CMK (cell line): Measurements from ENCODE around the gene ATF3.

Experiments used
- DNase-seq: peaks from one replicate; pipeline ENCODE4 v3.0.0-alpha.2; 2010; ENCODE audit warnings: low read depth

Gene ATF3

DNA sequence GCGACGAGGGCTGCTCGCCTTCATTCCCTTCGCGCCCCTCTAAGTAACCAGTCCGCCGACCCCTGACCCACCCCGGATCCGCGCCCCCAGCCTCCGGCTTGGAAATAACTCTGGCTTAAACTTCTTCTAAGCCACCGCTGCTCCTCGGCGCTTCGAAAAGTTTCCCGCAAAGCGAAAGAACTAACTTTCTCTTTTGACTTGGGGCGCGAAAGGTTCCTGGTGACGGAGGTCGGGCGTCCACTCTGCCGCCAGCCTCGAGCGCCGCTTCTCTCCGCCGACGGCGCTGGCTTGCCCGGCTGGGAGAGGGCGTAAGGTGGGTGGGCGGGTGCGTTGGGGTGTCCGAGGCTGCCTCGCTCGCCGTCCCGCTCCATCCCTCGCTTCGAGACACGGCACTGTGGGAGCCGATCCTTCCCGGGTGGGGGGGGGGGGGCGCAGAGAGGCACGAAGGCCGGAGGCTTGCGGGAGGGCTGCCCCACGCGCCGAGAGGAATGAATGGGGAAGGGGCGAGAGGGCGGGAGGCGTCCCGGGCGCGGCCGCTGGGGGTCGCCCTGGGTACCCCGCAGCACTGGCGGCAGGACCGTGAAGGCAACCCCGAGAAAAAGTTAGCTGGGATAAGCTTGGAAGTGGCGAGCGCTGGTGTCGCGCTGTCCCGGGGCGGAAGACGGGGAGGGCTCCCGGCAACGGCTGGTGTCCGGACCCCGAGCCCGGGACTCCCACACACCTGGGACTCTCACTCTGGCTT, 569 bp downstream of the ATF3 start:
- no peak for DNase-seq

DNA sequence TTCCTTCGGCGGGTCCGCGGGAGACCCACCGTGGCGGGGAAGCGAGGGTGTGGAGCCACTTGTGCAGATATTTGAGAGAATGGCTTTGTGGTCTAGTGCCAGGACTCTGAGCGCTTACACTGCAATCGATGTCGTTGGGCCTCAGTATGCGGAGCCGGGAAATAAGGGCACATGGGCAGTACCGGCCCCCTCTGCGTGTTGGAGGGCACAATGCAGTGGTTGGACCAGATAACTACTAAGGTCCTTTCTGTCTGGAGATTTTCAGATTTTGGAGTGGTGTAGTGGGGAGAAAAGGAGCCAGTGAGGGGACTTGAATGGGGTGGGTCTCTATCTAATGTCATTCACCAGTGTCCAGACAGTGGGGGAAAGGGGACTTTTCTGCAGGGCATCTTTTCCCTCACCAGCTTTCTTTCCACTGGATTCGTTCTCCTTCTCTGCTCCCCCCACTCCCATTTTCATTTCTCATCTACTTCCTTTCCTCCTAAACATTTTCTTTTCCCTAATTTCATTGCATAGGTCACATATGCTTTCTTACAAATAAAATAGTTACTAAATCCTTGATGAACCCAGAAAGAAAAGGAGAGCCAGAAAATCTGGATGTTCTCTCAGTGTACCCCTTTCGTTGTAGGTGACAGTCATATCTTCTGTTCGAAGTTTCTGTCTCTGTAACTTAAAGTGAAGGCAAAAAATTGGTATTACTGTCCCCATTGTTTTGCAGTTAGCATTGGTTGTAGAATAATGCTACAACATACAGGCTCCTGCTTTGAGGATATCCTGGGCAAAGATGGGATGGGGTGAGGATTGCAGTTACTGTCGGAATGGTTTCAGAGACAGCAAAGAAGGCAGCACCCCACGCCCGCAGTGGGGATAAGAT, 1.4 kb downstream of the ATF3 start:
- no peak for DNase-seq

DNA sequence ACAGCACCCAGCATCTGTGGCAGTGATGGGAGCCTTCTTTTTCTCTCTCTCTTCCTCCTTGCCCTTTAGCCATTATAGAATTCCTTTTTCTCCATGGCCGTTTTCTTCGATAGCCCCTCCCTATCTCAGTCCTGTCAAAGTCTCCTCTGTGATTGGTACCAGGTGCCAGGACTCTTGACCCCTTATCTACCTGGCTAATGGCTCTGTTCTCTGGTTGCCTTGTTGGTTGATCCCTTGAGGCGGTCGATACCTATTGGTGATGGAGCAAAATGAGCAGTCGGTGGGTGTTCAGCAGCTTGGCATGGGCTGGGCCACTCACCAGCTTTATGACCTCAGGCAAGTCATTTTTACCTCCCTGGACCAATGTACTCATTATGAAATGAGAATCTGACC, 2.0 kb downstream of the ATF3 start:
- DNase-seq, result no peak

DNA sequence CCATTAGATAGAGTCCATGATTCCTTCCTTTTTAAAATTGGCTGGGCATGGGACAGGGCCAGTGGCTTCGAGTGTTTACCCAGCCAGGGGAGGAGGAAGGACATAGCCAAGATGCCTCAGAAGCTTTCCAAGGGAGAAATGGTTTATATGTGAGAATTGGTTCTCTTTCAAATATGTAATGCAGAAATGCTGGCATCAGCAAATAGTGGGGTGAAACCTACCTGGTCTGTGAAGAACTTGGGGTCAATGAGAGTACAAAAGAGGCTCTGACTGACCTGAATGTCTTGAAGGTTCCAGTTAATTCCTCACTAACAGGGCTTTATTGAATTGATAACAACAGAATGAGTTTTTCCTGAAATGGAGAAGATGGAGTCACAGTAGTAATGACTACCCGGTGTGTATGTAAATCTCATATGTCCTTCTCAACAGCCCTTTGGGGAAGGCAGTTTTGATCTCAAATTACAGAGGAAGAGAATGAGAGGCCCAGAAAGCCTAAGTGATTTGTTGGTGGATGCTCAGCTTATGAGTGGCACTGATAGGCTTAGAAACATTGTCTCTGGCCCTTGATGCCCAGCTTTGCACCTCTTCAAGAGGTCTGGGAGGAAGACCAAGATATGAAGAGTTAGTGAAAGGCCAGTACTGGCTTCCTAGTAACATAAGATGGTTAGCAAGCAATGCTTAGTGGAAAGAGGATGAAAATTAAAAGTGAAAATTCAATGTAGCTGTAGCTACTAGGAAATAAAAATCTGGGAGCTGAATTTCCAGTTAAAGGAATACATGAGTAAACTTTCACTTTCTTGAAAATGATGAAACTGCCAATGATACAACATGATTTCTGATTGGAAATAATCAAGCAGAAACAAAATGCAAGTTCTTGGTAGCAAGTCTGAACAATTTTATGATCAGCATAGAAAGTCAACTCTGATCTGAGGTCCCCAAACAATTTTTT, 2.7 kb downstream of the ATF3 start:
- DNase-seq, result no peak

DNA sequence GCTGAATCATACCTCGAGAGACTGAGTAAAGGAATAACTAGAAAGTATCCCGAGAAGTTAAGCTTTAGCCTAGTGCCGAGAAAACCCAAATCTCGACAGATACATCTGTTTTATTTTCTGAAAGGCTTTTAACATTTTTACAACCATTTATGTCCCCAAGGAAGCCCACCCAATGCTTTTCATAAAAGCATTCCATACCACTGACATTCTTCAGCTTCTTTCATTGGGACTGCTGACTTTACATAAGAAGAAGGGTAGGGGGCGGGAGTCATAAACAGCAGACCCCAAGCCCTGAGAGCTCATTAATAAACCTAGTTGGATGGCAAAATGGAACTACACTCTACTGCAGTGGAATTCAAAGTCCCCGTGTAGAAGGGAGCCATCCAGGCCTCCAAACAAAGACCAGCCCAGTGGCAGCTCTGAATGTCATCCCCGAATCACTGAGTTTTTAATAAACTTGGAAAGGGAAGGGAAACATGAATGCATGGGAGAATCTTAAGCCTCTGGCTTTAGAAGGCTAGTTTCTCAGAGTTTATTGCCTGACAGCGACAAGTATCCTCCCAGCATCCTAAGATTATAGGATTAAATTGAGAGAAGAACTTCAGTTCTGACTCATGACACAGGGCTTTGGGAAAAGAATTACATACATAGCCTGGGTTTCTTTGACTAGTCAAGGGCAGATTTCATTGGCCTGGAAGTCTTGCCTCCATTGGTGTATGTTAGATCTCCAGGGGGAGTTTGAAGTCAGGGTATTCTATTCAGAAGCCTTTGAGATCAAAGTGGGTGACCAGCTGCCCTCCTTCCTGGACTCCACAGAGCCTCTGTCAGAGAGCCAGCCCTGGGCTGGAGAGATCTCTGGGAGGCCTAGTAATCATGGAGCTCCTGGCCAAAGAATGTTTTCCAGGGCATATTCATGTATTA, 3.7 kb downstream of the ATF3 start:
- no peak for DNase-seq

DNA sequence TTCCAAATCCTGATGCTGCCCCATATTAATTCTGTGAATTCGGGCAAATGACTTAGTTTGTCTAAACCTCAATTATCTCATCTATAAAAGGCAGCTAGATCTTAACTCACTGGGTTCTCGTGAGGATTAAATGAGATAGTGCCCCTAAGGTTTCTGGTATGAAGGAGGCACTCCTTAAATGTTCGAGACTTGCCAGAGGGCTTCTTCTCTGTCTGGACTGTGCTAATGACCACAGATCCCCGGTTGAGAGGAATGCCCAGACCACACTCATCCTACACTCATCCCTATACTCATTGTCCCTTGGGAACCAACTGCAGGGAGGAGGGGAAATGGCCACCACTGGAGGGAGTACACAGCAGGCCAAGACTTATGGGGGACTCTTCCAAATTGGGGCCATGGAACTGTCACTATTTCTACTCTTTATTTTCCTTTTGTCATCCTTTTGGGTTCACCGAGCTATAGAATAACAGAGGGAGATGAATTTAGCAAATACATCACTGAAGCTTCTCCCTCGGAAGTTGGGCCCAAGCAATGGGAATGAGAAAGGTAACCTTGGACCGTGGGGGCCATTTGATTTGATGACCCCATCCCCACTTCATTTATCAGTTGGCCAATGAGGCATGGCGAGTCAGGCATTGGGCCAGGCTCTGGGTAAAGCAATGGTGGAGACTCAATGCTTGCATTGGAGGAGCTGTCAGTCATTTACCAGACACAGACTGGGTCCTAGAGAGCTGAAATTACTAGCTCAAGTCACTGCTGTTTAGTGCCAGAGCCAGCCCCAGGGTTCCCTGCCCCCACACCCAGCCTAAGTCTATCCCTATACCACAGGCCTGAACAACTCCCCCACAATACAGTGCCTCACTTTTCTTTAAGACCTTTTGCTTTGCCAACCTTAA, 5.1 kb downstream of the ATF3 start:
- DNase-seq, result no peak

DNA sequence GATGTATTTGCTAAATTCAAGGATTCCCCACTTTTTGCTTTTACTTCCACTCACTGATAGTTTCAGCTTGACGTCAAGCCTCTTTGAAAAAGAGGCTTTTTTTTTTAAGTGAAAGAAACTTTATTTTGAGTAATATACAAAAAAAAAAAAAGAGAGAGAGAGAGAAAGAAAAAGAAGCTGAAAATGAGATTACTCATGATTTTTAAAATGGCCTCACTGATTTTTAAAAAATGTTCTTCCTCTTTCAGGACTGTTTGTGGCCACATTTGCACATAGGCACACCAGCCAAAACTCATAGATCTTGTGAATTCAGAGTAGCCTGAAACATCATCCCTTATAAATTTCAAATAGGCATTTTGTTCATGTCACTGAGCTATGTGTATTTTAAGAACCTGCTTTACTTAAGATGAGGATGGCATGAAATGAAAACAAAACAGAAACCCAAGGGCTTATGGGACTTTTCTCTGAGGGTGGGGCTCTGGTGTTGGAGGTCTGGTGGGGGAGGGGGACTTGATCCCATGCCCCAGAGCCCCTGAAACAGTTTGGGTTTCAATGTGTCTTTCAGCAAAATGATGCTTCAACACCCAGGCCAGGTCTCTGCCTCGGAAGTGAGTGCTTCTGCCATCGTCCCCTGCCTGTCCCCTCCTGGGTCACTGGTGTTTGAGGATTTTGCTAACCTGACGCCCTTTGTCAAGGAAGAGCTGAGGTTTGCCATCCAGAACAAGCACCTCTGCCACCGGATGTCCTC, 6.1 kb downstream of the ATF3 start:
- no peak for DNase-seq

DNA sequence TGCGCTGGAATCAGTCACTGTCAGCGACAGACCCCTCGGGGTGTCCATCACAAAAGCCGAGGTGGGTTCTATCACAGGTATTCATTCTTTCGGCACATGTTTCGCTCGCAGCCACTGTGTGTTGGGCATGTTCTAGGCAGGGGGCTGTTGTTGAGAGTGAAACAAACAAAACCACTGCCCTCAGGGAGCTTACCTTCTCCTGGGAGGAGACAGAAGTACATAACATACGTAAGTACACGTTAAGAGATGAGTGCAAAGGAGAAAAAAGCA, 6.6 kb downstream of the ATF3 start:
- no peak for DNase-seq

DNA sequence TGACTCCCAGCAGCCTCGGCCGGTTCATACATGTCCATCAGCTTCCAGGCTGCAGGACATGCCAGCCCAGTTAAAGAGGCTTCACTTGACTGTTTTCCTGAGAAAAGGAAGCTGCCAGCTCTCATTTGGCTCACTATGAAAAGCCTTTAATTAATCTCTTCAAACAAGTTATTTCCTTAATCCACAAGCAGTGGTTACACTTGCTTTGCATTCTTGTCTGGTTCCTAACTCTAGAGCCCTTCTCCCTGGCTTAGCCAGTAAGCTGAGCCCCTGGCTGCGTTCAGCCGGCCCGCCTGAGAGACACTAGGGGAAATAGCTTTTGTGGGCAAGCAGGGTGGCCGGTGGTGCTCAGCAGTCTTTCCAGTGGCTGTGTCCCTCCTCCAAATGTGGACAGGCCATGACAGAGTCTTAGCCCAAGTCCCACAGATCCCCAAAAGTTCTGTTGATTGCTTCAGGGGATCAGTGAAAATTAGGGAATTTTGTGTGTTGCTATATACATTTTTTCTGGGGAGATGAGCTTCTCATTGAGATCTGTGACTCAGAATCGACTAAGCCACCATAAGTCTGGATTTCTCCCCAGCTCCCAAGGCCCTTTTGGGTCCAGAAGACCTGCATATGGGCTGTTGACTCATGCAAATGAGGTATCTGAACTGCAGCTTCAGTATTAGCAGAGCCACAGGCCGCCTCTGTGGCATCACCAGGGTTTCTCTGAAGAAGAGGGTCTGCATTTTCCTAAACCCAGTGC, 10.1 kb downstream of the ATF3 start:
- DNase-seq, result no peak

DNA sequence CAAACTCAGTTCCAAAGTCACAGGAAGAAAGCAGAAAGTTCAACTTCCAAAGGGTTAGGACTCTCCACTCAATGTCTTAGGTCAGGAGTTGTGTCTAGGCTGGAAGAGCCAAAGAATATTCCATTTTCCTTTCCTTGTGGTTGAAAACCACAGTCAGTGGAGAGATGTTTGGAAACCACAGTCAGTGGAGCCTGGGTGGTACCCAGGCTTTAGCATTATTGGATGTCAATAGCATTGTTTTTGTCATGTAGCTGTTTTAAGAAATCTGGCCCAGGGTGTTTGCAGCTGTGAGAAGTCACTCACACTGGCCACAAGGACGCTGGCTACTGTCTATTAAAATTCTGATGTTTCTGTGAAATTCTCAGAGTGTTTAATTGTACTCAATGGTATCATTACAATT, 11.7 kb downstream of the ATF3 start:
- DNase-seq, result no peak

DNA sequence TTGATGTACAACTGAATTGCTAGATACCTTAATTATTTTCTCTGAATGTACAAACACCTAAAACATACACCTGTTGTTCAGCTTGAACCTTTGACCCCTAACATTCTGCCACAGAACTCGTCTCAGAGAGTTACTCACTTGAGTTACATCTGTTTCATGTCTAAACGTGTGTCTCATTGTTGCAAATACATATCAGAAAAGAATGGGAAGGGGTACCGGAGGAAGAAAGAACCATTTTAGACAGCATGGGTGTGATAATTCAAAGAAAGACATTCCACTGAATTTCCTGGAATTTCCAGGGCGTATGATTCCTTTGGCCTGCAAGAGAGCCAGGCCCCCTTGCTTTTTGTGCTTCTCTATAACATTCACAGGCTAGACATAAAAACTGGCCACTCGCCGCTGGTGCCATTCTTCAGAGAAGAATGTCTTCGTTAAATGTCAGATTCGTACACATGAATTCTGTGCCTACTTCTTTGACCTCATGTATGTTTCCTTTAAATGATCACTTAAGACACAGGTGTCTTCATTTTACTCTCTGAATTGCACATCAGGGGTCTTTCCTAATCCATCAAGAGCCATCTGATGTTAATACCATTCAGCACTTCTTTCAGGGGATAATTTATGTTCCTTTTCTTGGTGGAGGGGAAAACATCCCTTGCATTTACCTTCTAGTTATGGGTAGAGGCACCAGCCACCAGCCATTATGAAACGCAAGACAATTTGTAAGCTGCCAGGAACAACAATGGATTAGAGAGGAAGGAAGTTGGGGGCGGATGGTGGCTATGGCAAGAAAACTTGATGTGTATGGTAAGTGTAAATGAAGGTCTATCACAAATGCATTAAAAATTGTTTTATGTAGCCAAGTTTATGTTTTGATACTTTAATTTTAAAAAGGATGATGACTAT, 12.7 kb downstream of the ATF3 start:
- DNase-seq, result no peak

DNA sequence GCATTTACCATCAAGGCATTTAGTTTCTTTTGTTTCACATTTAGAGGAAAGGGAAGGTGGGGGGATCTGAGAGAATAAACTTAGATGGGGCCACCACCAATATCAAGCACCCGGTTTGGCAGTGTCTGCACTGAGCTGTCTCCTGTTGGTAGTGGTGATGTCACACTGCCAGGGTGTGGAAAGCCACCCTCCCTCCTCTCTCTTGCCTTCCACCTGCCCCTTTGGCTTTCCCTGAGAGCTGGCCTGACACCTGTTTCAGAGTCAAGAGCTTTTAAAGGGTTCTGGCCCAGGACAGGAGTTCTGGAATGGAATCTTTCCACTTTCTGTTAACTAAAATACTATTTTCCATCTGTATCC, 13.4 kb downstream of the ATF3 start:
- no peak for DNase-seq

DNA sequence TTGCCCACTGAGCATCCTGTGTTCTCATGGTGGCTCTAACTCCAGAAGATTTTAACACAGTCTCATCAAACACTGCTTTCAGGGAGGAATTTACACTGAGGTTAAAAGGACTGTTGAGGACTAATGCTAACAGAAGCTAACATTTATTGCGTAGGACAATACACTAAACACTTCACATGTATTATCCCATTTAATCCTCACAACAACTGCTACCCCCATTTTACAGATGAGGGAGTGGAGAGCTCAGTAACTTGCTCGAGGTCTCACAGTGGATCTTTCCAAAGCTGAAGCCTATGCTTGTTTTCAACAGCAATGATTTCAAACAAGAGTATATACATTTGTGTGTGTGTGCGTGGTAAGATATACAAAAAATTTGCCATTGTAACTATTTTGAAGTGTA, 13.9 kb downstream of the ATF3 start:
- DNase-seq, result no peak

DNA sequence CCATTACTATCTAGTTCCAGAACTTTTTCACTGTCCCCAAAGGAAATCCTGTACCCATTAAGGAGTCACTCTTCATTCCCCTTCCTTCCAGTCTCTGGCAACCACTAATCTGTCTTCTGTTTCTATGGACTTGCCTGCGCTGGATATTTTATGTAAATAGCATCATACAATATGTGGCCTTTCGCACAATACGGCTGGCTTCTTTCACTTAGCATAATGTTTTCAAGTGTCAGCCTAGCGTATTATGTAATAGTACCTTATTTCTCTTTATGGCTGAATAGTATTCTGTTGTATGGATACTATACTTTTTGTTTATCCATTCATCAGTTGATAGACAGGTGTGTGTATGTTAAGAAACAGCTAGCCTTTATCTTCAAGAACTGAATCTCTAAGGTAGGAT, 14.3 kb downstream of the ATF3 start:
- no peak for DNase-seq

DNA sequence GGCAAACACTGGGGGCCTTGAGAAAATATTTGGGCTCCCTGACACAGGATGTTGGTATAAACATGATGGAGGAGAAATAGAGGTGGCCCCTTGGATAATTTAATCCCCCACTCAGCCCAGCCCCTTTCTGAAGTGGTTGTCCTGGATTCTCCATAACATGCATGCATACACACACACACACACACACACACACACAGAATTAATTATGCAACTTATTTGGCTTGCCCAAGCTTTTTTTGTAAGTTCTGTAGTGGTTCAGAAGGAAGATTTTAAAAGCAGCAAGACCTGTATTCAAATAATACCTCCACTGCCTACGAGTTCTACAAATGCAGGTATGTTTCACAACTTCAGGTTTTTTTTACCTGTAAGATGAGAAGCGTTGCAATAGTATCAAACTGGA, 15.0 kb downstream of the ATF3 start:
- DNase-seq, result no peak

DNA sequence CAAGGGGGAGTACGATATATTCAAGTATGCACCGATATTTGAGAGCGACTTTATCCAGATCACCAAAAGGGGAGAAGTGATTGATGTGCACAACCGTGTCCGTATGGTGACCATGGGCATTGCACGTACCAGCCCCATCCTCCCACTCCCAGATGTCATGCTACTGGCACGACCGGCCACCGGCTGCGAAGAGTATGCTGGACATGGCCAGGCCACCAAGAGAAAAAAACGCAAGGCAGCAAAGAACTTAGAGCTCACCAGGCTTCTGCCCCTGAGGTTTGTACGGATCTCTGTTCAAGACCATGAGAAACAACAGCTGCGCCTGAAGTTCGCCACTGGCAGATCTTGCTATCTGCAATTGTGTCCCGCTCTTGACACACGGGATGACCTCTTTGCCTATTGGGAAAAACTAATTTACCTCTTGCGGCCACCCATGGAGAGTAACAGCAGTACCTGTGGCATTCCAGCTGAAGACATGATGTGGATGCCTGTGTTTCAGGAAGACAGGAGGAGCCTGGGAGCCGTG, 16.5 kb downstream of the ATF3 start:
- no peak for DNase-seq

DNA sequence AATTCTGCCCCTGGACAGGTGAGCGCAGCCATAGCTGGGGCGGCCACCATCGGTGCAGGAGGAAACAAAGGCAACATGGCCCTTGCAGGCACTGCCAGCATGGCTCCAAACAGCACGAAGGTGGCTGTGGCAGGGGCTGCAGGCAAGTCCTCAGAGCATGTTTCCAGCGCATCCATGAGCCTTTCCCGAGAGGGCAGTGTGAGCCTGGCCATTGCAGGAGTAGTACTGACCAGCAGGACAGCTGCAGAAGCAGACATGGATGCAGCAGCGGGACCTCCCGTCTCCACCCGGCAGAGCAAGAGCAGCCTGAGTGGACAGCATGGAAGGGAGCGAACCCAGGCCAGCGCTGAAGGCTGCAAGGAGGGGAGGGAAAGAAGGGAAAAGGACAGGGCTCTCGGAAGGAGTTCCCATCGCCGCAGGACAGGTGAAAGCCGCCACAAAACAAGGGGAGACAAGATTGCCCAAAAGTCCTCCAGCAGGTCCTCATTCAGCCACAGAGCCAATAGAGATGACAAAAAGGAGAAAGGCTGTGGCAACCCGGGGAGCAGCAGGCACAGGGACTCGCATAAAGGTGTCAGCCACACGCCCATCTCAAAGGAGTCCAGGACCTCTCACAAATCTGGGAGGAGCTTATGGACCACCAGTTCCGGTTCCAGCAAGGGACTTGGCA, 17.4 kb downstream of the ATF3 start:
- DNase-seq, result no peak
